GM23338 (cell line): ENCODE results near the gene CALY. TPM values are rescaled to one million over a fixed set of nuclear protein-coding genes. Genes with fewer than 3 reads are reported as not detected.

Experiments
- ATAC-seq: fragments of 200-7000 bp; cut with Tn5 transposase; 3 replicates; pipeline ENCODE4 v1.9.1; 2020
- DNase-seq: peaks from one replicate; pipeline ENCODE4 v3.0.0-alpha.2; 2015; ENCODE audit warnings: low spot score
- H2AFZ ChIP-seq: fragments of 200-600 bp; sonication (generic); 2 replicates; pipeline ENCODE4 v1.8.0; 2016; ENCODE audit warnings: antibody characterized with exemption, mild to moderate bottlenecking, moderate library complexity
- H3F3A ChIP-seq: fragments of 200-600 bp; sonication (generic); replicated peaks from 2 replicates; pipeline ENCODE4 v1.8.0; 2017; ENCODE audit warnings: antibody characterized with exemption, mixed run types, low read depth
- H3K27ac ChIP-seq: fragments of 200-600 bp; sonication (generic); 2 replicates; pipeline ENCODE4 v1.6.1; 2016; ENCODE audit warnings: low read depth
- H3K27me3 ChIP-seq: fragments of 200-600 bp; sonication (generic); 2 replicates; pipeline ENCODE4 v1.8.0; 2016; ENCODE audit warnings: mild to moderate bottlenecking, mixed run types, moderate library complexity; ENCODE audit not compliant: insufficient read depth
- H3K36me3 ChIP-seq: fragments of 200-600 bp; sonication (generic); 2 replicates; pipeline ENCODE4 v1.8.0; 2016; ENCODE audit warnings: mild to moderate bottlenecking; ENCODE audit not compliant: insufficient read depth
- H3K4me1 ChIP-seq: fragments of 200-600 bp; sonication (generic); 2 replicates; pipeline ENCODE4 v1.8.0; 2016; ENCODE audit warnings: mild to moderate bottlenecking, moderate library complexity; ENCODE audit not compliant: insufficient read depth
- H3K4me2 ChIP-seq: fragments of 200-600 bp; sonication (generic); 2 replicates; pipeline ENCODE4 v1.7.1; 2017; ENCODE audit warnings: mixed run types
- H3K4me3 ChIP-seq: fragments of 200-600 bp; sonication (generic); 2 replicates; pipeline ENCODE4 v1.6.1; 2016; ENCODE audit warnings: mixed run types
- H3K79me2 ChIP-seq: fragments of 200-600 bp; sonication (generic); replicated peaks from 2 replicates; pipeline ENCODE4 v1.8.0; 2017; ENCODE audit warnings: mild to moderate bottlenecking; ENCODE audit not compliant: insufficient read depth
- H3K9me2 ChIP-seq: fragments of 200-600 bp; sonication (generic); 2 replicates; pipeline ENCODE4 v1.8.0; 2017; ENCODE audit not compliant: insufficient read depth
- H4K20me1 ChIP-seq: fragments of 200-600 bp; sonication (generic); replicated peaks from 2 replicates; pipeline ENCODE4 v1.8.0; 2017; ENCODE audit warnings: mild to moderate bottlenecking; ENCODE audit not compliant: insufficient read depth
- H3K27ac Mint-ChIP-seq: 2 replicates; pipeline ENCODE4 v1.8.0; 2020; ENCODE audit warnings: inconsistent platforms, mild to moderate bottlenecking, moderate library complexity, mixed read lengths
- H3K27me3 Mint-ChIP-seq: 3 replicates; pipeline ENCODE4 v1.8.0; 2022; ENCODE audit warnings: low read depth, mild to moderate bottlenecking, moderate library complexity, mixed read lengths, inconsistent platforms; ENCODE audit not compliant: insufficient read depth, poor library complexity
- H3K36me3 Mint-ChIP-seq: 3 replicates; pipeline ENCODE4 v1.8.0; 2021; ENCODE audit warnings: low read depth, mild to moderate bottlenecking, inconsistent platforms, moderate library complexity, mixed read lengths
- H3K4me1 Mint-ChIP-seq: 3 replicates; pipeline ENCODE4 v1.8.0; 2020; ENCODE audit warnings: mild to moderate bottlenecking, inconsistent platforms, mixed read lengths
- H3K4me3 Mint-ChIP-seq: 3 replicates; pipeline ENCODE4 v1.8.0; 2021; ENCODE audit warnings: moderate library complexity, mild to moderate bottlenecking, inconsistent platforms, mixed read lengths
- H3K9me3 Mint-ChIP-seq: 3 replicates; pipeline ENCODE4 v1.8.0; 2020; ENCODE audit warnings: moderate library complexity, mild to moderate bottlenecking, inconsistent platforms, mixed read lengths
- CREB1 ChIP-seq: fragments of 250-450 bp; sonication (Bioruptor Pico); IDR thresholded peaks from 2 replicates; pipeline ENCODE4 v1.5.0; 2020; ENCODE audit warnings: low read depth, mild to moderate bottlenecking, moderate library complexity
- CTCF ChIP-seq, 2 experiments: fragments of 200-600 bp in 1 of 2; sonication (generic) in 1 of 2; conservative IDR thresholded peaks; 2 replicates each; pipeline versions ENCODE4 v1.5.1 to v1.6.1; 2016 to 2017; ENCODE audit warnings: antibody characterized with exemption in 2 of 2, low read depth in 2 of 2, mild to moderate bottlenecking in 2 of 2, moderate library complexity in 1 of 2
- ETS1 ChIP-seq: IDR thresholded peaks from 2 replicates; pipeline ENCODE4 v1.6.1; 2016; ENCODE audit warnings: antibody characterized with exemption
- EZH2 ChIP-seq: fragments of 200-600 bp; sonication (generic); IDR thresholded peaks from one replicate; pipeline ENCODE4 v1.8.0; 2017; ENCODE audit warnings: antibody characterized with exemption, mild to moderate bottlenecking, low read depth; ENCODE audit not compliant: unreplicated experiment
- EZH2phosphoT487 ChIP-seq: fragments of 200-600 bp; sonication (generic); IDR thresholded peaks from one replicate; pipeline ENCODE4 v1.8.1; 2018; ENCODE audit warnings: antibody characterized with exemption; ENCODE audit not compliant: unreplicated experiment
- JUNB ChIP-seq: IDR thresholded peaks from one replicate; pipeline ENCODE4 v1.6.1; 2016; ENCODE audit warnings: antibody characterized with exemption; ENCODE audit not compliant: unreplicated experiment
- POLR2AphosphoS5 ChIP-seq: IDR thresholded peaks from 2 replicates; pipeline ENCODE4 v1.6.1; 2016; ENCODE audit warnings: antibody characterized with exemption, low read depth
- REST ChIP-seq: IDR thresholded peaks from one replicate; pipeline ENCODE4 v1.6.1; 2018; ENCODE audit warnings: antibody characterized with exemption; ENCODE audit not compliant: unreplicated experiment
- STAT1 ChIP-seq: IDR thresholded peaks from one replicate; pipeline ENCODE4 v1.6.1; 2016; ENCODE audit warnings: antibody characterized with exemption; ENCODE audit not compliant: unreplicated experiment
- ZNF114 ChIP-seq: fragments of 250-450 bp; sonication (Bioruptor Pico); IDR thresholded peaks from 2 replicates; pipeline ENCODE4 v1.5.0; 2020; ENCODE audit warnings: mild to moderate bottlenecking, moderate library complexity
- ZNF331 ChIP-seq: fragments of 250-450 bp; sonication (Bioruptor Pico); IDR thresholded peaks from 2 replicates; pipeline ENCODE4 v1.5.0; 2020; ENCODE audit warnings: low read depth, mild to moderate bottlenecking, moderate library complexity
- ZNF462 ChIP-seq: fragments of 250-450 bp; sonication (Bioruptor Pico); IDR thresholded peaks from 2 replicates; pipeline ENCODE4 v1.5.0; 2020; ENCODE audit warnings: mild to moderate bottlenecking, moderate library complexity
- polyA plus RNA-seq: library from polyadenylated mRNA; unstranded; fragments of >200 nt; fragmentation: Nextera tagmentation; extraction: Ambion mirVana; gene quantifications from 2 replicates; pipeline ENCODE4 v1.2.1, GENCODE V29; 2016
- total RNA-seq: library from RNA; depleted of rRNA; stranded (reverse); fragments of >200 nt; shearing (Covaris generic); gene quantifications from 2 replicates; pipeline ENCODE4 v1.2.3, GENCODE V29; 2014

The CALY gene
- total and polyA plus RNA-seq, 2 experiments from 2014 or later, result 1.0 to 8.0 TPM

GRCh38 chr10:133324198-133324792 is 12.4 kb downstream of the CALY start:
- Mint-ChIP-seq H3K27ac (no peak overlapping the region), H3K4me3 (no peak overlapping the region), H3K4me1 (peaks cover 16% of the 10 kb centered on the region), H3K36me3 (no peaks in the 10 kb centered on the region; the same call in 2 of the 3 replicates), H3K9me3 (peaks cover 6% of the 10 kb centered on the region), H3K27me3 (peaks cover 48% of the 10 kb centered on the region)
- H3K27me3 ChIP-seq, result peaks cover 48% of the 10 kb centered on the region
- no peak overlapping the region for H2AFZ ChIP-seq
- H3F3A ChIP-seq, result 0 out of 2 replicates have a peak, but pooled peaks cover 11% of the 10 kb centered on the region
- H3K27ac ChIP-seq, result no peak overlapping the region
- no peaks in the 10 kb centered on the region for H3K9me2 ChIP-seq
- peak; percentile 84 for DNase-seq
- peaks cover 15% of the 10 kb centered on the region for H3K4me1 ChIP-seq
- no peaks in the 10 kb centered on the region for H3K79me2 ChIP-seq
- H3K4me2 ChIP-seq, result no peak overlapping the region
- no peaks in the 10 kb centered on the region for H4K20me1 ChIP-seq
- no peaks in the 10 kb centered on the region for H3K36me3 ChIP-seq
- H3K4me3 ChIP-seq, result no peak overlapping the region
- TF ChIP-seq REST, result no peak
- no peak for TF ChIP-seq CTCF (conservative IDR thresholded peaks at IDR 0.05; ENCODE audit: low read depth in 2 of 2)
- TF ChIP-seq ETS1, result no peak
- TF ChIP-seq ZNF331, result no peak
- no peak for TF ChIP-seq CREB1 (CRISPR knock-in tag)
- no peak for TF ChIP-seq ZNF114 (CRISPR knock-in tag)
- TF ChIP-seq POLR2AphosphoS5, result no peak
- no peak for TF ChIP-seq EZH2
- no peak for TF ChIP-seq JUNB
- no peak for TF ChIP-seq STAT1
- no peak for TF ChIP-seq EZH2phosphoT487
- no peak for TF ChIP-seq ZNF462 (CRISPR knock-in tag)
- peak; percentile 72 for ATAC-seq
